Measurements from ENCODE around the gene ARHGAP18. TPM values are rescaled to one million over a fixed set of nuclear protein-coding genes. Genes with fewer than 3 reads are reported as not detected.
"Not testable (repeated sequence)": the region's sequence is repeated elsewhere in the genome, so short reads cannot be mapped to it uniquely, and the experiment has no call there.

Gene ARHGAP18
- polyA plus RNA-seq, 2 donors, result 2.1 to 2.2 TPM

DNA sequence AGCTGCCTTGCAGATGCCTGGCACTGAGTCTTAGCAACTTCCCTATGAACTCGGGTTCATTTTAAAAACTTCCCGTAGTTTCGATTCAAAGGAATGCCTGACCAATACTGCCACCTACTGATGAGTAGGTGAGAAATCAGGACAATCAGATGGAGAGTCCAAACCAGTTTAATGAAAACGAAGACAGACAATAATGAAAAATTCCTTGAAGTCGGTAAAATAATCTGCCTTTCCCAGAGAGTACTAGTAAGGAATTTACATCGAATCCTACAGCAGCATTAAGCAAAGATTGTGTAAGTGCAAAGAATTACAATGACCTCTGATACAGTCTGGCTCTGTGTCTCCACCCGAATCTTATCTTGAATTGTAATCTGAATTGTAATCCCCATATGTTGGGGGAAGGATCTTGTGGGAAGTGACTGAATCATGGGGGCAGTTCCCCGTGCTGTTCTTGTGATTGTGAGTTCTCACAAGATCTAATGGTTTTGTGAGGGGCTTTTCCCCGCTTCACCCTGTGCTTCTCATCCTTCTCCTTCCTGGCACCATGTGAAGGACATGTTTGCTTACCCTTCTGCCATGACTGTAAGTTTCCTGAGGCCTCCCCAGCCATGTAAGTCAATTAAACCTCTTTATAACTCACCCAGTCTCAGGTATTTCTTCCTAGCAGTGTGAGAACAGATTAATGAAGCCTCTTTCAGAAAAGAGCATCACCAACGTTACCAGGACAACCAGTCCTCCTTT, 134.4 kb downstream of the ARHGAP18 start:
- no peak overlapping the region for H3K27ac ChIP-seq (ENCODE audit: low read depth in 2 of 2, low read length in 1 of 2)
- H3K4me1 ChIP-seq (ENCODE audit: control insufficient read depth in 2 of 2, insufficient read depth in 2 of 2, low read length in 1 of 2), result no peaks in the 10 kb centered on the region
- peak overlapping the region in 1 of 2 donors; percentile 27 for H3K4me3 ChIP-seq (ENCODE audit: low read depth in 1 of 2, low read length in 2 of 2)
- H3K9me3 ChIP-seq (ENCODE audit: control insufficient read depth in 2 of 2, insufficient read depth in 1 of 2, low read depth in 1 of 2, low read length in 1 of 2), result no peaks in the 10 kb centered on the region
- no peaks in the 10 kb centered on the region for H3K27me3 ChIP-seq (ENCODE audit: control insufficient read depth in 1 of 2, insufficient read depth in 2 of 2, low read length in 2 of 2)
- H3K36me3 ChIP-seq (ENCODE audit: control insufficient read depth in 2 of 2, insufficient read depth in 2 of 2, low read length in 1 of 2), result no peaks in the 10 kb centered on the region
- WGBS, 2 donors, result 33 to 35% methylated on average over 10 of the region's 10 CpGs

DNA sequence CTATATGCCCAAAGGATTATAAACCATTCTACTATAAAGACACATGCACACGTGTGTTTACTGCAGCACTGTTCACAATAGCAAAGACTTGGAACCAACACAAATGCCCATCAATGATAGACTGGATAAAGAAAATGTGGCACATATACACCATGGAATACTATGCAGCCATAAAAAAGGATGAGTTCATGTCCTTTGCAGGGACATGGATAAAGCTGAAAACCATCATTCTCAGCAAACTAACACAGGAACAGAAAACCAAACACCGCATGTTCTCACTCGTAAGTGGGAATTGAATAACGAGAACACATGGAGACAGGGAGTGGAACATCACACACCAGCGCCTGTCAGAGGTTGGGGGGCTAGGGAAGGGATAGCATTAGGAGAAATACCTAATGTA, 135.4 kb downstream of the ARHGAP18 start:
- H3K4me3 ChIP-seq (ENCODE audit: low read depth in 1 of 2, low read length in 2 of 2); H3K36me3 ChIP-seq (ENCODE audit: control insufficient read depth in 2 of 2, insufficient read depth in 2 of 2, low read length in 1 of 2); H3K9me3 ChIP-seq (ENCODE audit: control insufficient read depth in 2 of 2, insufficient read depth in 1 of 2, low read depth in 1 of 2, low read length in 1 of 2); H3K27ac ChIP-seq (ENCODE audit: low read depth in 2 of 2, low read length in 1 of 2); H3K27me3 ChIP-seq (ENCODE audit: control insufficient read depth in 1 of 2, insufficient read depth in 2 of 2, low read length in 2 of 2); H3K4me1 ChIP-seq (ENCODE audit: control insufficient read depth in 2 of 2, insufficient read depth in 2 of 2, low read length in 1 of 2): not testable (repeated sequence)
- 94% methylated on average over 5 of the region's 5 CpGs for WGBS, 2 donors

DNA sequence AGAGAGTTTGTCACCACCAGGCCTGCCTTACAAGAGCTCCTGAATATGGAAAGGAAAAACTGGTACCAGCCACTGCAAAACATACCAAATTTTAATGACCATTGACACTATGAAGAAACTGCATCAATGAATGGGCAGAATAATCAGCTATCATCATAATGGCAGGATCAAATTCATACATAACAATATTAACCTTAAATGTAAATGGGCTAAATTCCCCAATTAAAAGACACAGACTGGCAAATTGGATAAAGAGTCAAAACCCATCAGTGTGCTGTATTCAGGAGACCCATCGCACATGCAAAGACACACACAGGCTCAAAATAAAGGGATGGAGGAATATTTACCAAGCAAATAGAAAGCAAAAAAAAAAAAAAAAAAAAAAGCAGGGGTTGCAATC, 139.0 kb downstream of the ARHGAP18 start:
- not testable (repeated sequence) for H3K4me1 ChIP-seq (ENCODE audit: control insufficient read depth in 2 of 2, insufficient read depth in 2 of 2, low read length in 1 of 2); H3K27ac ChIP-seq (ENCODE audit: low read depth in 2 of 2, low read length in 1 of 2); H3K9me3 ChIP-seq (ENCODE audit: control insufficient read depth in 2 of 2, insufficient read depth in 1 of 2, low read depth in 1 of 2, low read length in 1 of 2); H3K4me3 ChIP-seq (ENCODE audit: low read depth in 1 of 2, low read length in 2 of 2); H3K27me3 ChIP-seq (ENCODE audit: control insufficient read depth in 1 of 2, insufficient read depth in 2 of 2, low read length in 2 of 2); H3K36me3 ChIP-seq (ENCODE audit: control insufficient read depth in 2 of 2, insufficient read depth in 2 of 2, low read length in 1 of 2)
- 97 to 100% methylated on average over 1 of the region's 1 CpG for WGBS, 2 donors

DNA sequence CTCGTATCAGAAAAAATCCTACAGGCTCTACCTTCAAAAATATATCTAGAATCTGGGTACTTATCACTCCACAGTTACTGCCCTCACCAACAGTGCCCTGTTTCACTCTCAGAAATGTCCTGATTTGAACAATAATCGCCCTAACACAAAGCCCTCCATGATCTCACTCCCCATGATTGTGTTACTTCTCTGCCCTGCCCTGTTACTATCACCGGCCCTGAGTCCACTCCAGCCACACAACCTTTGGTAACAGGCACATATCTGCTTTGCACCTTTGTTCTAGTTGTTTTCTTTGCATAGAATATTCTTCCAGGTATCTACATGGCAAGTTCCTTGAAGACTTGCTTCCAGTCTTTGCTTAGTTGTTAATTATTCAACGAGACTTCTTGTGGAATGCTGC, 142.0 kb downstream of the ARHGAP18 start:
- no peaks in the 10 kb centered on the region for H3K4me1 ChIP-seq (ENCODE audit: control insufficient read depth in 2 of 2, insufficient read depth in 2 of 2, low read length in 1 of 2)
- no peaks in the 10 kb centered on the region for H3K9me3 ChIP-seq (ENCODE audit: control insufficient read depth in 2 of 2, insufficient read depth in 1 of 2, low read depth in 1 of 2, low read length in 1 of 2)
- WGBS, 2 donors, result 89 to 91% methylated on average over 4 of the region's 4 CpGs
- H3K27ac ChIP-seq (ENCODE audit: low read depth in 2 of 2, low read length in 1 of 2), result no peak overlapping the region
- no peaks in the 10 kb centered on the region for H3K27me3 ChIP-seq (ENCODE audit: control insufficient read depth in 1 of 2, insufficient read depth in 2 of 2, low read length in 2 of 2)
- H3K4me3 ChIP-seq (ENCODE audit: low read depth in 1 of 2, low read length in 2 of 2), result no peak overlapping the region
- no peaks in the 10 kb centered on the region for H3K36me3 ChIP-seq (ENCODE audit: control insufficient read depth in 2 of 2, insufficient read depth in 2 of 2, low read length in 1 of 2)

DNA sequence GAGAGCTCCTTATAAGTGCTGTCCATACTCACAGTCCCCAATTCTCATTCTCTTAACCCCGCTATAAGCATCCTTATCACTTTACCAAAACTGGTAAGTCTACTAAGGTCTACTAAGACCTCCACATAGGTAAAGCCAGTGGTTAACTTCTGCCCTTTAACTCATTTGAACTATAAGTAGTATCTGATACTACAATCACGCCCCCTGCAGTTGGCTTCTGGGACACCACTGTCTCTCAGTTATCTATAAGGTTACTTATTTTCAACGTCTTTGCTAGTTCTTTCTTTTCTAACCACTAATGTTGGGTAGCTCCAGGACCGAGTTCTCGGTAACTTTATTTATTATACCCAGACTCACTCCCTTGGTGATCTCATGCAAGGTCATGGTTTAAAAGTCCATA, 142.6 kb downstream of the ARHGAP18 start:
- Histone ChIP-seq H3K36me3 (ENCODE audit: control insufficient read depth in 2 of 2, insufficient read depth in 2 of 2, low read length in 1 of 2) (no peaks in the 10 kb centered on the region), H3K27me3 (ENCODE audit: control insufficient read depth in 1 of 2, insufficient read depth in 2 of 2, low read length in 2 of 2) (no peaks in the 10 kb centered on the region), H3K4me3 (ENCODE audit: low read depth in 1 of 2, low read length in 2 of 2) (no peak overlapping the region), H3K27ac (ENCODE audit: low read depth in 2 of 2, low read length in 1 of 2) (no peak overlapping the region), H3K4me1 (ENCODE audit: control insufficient read depth in 2 of 2, insufficient read depth in 2 of 2, low read length in 1 of 2) (no peaks in the 10 kb centered on the region), H3K9me3 (ENCODE audit: control insufficient read depth in 2 of 2, insufficient read depth in 1 of 2, low read depth in 1 of 2, low read length in 1 of 2) (no peaks in the 10 kb centered on the region)
- whole genome bisulfite sequencing, 2 donors, result 83 to 89% methylated on average over 5 of the region's 5 CpGs

DNA sequence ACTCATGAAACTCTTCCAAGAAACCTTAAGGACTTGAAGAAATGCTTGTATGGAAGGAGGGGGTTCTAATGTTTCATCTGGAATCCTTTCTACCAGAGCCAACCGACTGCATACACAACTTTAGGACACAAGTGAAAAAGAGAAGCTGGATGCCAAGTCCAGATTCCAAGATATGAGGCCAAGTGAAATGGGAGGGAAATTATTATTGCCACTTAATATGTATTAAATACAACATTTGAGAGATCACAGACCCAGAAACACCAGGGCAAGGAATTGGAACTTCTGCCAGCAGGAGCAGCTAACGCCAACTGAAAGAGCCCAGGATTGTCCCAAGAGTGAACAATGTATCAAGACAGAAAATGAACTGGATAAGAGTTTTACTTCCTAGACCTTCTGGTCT, 144.2 kb downstream of the ARHGAP18 start:
- no peaks in the 10 kb centered on the region for H3K27me3 ChIP-seq (ENCODE audit: control insufficient read depth in 1 of 2, insufficient read depth in 2 of 2, low read length in 2 of 2)
- H3K9me3 ChIP-seq (ENCODE audit: control insufficient read depth in 2 of 2, insufficient read depth in 1 of 2, low read depth in 1 of 2, low read length in 1 of 2), result no peaks in the 10 kb centered on the region
- no peak overlapping the region for H3K27ac ChIP-seq (ENCODE audit: low read depth in 2 of 2, low read length in 1 of 2)
- WGBS, 2 donors, result 62 to 66% methylated on average over 2 of the region's 2 CpGs
- H3K4me3 ChIP-seq (ENCODE audit: low read depth in 1 of 2, low read length in 2 of 2), result no peak overlapping the region
- H3K4me1 ChIP-seq (ENCODE audit: control insufficient read depth in 2 of 2, insufficient read depth in 2 of 2, low read length in 1 of 2), result no peaks in the 10 kb centered on the region
- no peaks in the 10 kb centered on the region for H3K36me3 ChIP-seq (ENCODE audit: control insufficient read depth in 2 of 2, insufficient read depth in 2 of 2, low read length in 1 of 2)

DNA sequence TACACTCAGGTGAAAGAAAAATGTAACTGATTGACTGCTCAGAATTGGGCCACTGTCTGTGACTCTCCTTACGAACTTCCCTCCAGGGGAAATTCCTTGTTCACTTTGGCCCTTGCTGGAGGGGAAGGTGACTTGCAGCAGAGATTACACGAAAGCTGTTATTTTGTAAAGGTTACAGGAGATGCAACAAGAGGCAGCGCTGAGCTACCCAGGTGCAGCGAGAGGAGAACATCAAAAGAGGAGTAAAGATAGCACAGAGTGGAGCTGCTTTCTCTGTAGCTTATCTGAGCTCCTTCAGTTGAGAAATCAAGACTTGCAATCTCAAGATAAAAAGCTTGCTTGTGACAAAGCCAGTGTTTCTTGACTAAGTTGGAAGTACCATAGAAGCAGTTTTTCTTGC, 144.6 kb downstream of the ARHGAP18 start:
- WGBS, 2 donors, result 81 to 82% methylated on average over 4 of the region's 4 CpGs
- Histone ChIP-seq H3K4me3 (ENCODE audit: low read depth in 1 of 2, low read length in 2 of 2) (no peak overlapping the region), H3K4me1 (ENCODE audit: control insufficient read depth in 2 of 2, insufficient read depth in 2 of 2, low read length in 1 of 2) (no peaks in the 10 kb centered on the region), H3K27me3 (ENCODE audit: control insufficient read depth in 1 of 2, insufficient read depth in 2 of 2, low read length in 2 of 2) (no peaks in the 10 kb centered on the region), H3K27ac (ENCODE audit: low read depth in 2 of 2, low read length in 1 of 2) (no peak overlapping the region), H3K36me3 (ENCODE audit: control insufficient read depth in 2 of 2, insufficient read depth in 2 of 2, low read length in 1 of 2) (no peaks in the 10 kb centered on the region), H3K9me3 (ENCODE audit: control insufficient read depth in 2 of 2, insufficient read depth in 1 of 2, low read depth in 1 of 2, low read length in 1 of 2) (no peaks in the 10 kb centered on the region)

DNA sequence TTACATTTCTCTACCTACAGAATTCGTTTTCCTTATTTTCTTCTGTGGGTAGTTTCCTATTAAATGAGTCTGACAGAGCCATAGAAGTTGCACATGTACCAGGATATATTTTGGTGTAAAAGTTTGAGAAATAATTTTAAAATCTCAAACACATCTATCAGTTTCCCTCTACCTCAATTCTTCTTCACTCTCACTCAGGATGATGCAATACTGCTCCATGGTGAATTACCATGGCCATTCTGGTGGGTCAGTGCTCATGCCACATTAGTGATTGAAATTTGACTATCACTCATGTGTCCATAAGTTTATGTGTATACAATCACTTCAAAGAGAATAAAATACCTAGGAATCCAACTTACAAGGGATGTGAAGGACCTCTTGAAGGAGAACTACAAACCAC, 151.7 kb downstream of the ARHGAP18 start:
- no peaks in the 10 kb centered on the region for H3K4me1 ChIP-seq (ENCODE audit: control insufficient read depth in 2 of 2, insufficient read depth in 2 of 2, low read length in 1 of 2)
- no peaks in the 10 kb centered on the region for H3K9me3 ChIP-seq (ENCODE audit: control insufficient read depth in 2 of 2, insufficient read depth in 1 of 2, low read depth in 1 of 2, low read length in 1 of 2)
- no peak overlapping the region for H3K27ac ChIP-seq (ENCODE audit: low read depth in 2 of 2, low read length in 1 of 2)
- WGBS, 2 donors, result 91% methylated on average over 1 of the region's 1 CpG
- no peaks in the 10 kb centered on the region for H3K27me3 ChIP-seq (ENCODE audit: control insufficient read depth in 1 of 2, insufficient read depth in 2 of 2, low read length in 2 of 2)
- no peak overlapping the region for H3K4me3 ChIP-seq (ENCODE audit: low read depth in 1 of 2, low read length in 2 of 2)
- H3K36me3 ChIP-seq (ENCODE audit: control insufficient read depth in 2 of 2, insufficient read depth in 2 of 2, low read length in 1 of 2), result no peaks in the 10 kb centered on the region

DNA sequence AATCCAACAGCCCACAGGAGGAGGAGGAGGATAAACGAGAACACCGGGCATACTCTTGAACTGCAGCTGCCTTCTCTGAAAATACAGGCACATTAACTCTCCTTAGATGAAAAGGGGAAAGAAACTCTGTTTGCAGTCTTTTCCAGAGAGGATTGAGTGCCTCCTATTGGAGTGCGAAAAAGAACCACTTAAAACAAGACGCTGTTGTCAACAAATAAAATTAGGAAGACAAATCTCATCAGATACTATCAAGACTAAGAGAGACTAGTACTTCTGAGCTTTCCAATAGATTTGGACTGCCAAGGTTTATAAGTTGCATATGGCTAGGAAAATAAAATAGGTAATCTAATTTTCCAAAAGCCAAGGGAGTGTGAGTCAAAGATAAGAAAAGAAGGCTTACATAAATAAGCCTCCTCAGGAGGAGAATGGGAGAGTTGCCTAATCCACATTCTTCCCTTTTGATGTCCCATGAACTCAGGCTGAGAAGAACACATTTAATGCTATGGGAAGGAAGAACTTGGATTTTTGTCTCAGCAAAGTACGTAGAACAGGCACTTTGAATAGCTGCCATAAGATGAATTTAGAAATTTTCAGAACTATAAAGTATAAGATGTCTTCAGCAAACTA, 154.7 kb downstream of the ARHGAP18 start:
- 84 to 89% methylated on average over 5 of the region's 5 CpGs for WGBS, 2 donors
- Histone ChIP-seq H3K27ac (ENCODE audit: low read depth in 2 of 2, low read length in 1 of 2) (no peak overlapping the region), H3K36me3 (ENCODE audit: control insufficient read depth in 2 of 2, insufficient read depth in 2 of 2, low read length in 1 of 2) (no peaks in the 10 kb centered on the region), H3K4me3 (ENCODE audit: low read depth in 1 of 2, low read length in 2 of 2) (no peak overlapping the region), H3K9me3 (ENCODE audit: control insufficient read depth in 2 of 2, insufficient read depth in 1 of 2, low read depth in 1 of 2, low read length in 1 of 2) (no peaks in the 10 kb centered on the region), H3K27me3 (ENCODE audit: control insufficient read depth in 1 of 2, insufficient read depth in 2 of 2, low read length in 2 of 2) (no peaks in the 10 kb centered on the region), H3K4me1 (ENCODE audit: control insufficient read depth in 2 of 2, insufficient read depth in 2 of 2, low read length in 1 of 2) (no peaks in the 10 kb centered on the region)

DNA sequence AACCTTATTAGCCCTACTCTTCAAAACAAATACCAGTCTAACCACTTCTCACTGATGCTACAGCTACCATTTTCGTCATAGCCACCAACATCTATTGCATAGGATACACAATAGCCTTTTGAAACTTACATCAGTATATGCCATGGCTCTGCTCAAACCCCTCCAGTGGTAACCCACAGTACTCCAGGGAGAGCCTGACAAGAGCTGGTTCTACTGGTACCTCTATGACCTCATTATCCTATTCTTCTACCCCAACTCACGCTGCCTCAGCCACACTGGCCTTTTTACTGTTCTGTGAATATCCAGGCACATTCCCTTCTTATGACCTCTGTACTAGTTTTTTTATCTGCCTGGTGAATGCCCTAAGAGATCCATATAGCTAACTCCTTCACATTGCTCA, 157.6 kb downstream of the ARHGAP18 start:
- 93% methylated on average over 2 of the region's 2 CpGs for WGBS, 2 donors
- no peaks in the 10 kb centered on the region for H3K9me3 ChIP-seq (ENCODE audit: control insufficient read depth in 2 of 2, insufficient read depth in 1 of 2, low read depth in 1 of 2, low read length in 1 of 2)

More for the DNA sequence above, 157.6 kb downstream of the ARHGAP18 start:
- no peaks in the 10 kb centered on the region for H3K36me3 ChIP-seq (ENCODE audit: control insufficient read depth in 2 of 2, insufficient read depth in 2 of 2, low read length in 1 of 2)
- no peak overlapping the region for H3K4me3 ChIP-seq (ENCODE audit: low read depth in 1 of 2, low read length in 2 of 2)
- no peak overlapping the region for H3K27ac ChIP-seq (ENCODE audit: low read depth in 2 of 2, low read length in 1 of 2)
- no peaks in the 10 kb centered on the region for H3K4me1 ChIP-seq (ENCODE audit: control insufficient read depth in 2 of 2, insufficient read depth in 2 of 2, low read length in 1 of 2)
- H3K27me3 ChIP-seq (ENCODE audit: control insufficient read depth in 1 of 2, insufficient read depth in 2 of 2, low read length in 2 of 2), result no peaks in the 10 kb centered on the region

Measured in esophagus (tissue), 2 donors.